HEK293 (cell line): ENCODE measurements around the gene IGSF11.

Experiments used
- CTCF ChIA-PET: fragments of 350-600 bp; formaldehyde crosslinking; extraction: SDS; loops from one replicate; lab custom pipeline; 2021; ENCODE audit warnings: antibody characterized with exemption; lab: Yijun Ruan, JAX
- POLR2A ChIA-PET: fragments of 300-600 bp; formaldehyde crosslinking; extraction: SDS; loops from one replicate; lab custom pipeline; 2020; ENCODE audit warnings: antibody characterized with exemption, inconsistent platforms; lab: Yijun Ruan, JAX
- H3K27ac ChIP-seq: fragments of 200-500 bp; sonication (Bioruptor generic); 2 replicates; pipeline ENCODE4 v1.5.1; 2014; ENCODE audit warnings: low read depth, low read length, control low read depth, inconsistent platforms; ENCODE audit errors: extremely low read depth
- H3K36me3 ChIP-seq, 2 experiments: fragments of 200-500 bp in 1 of 2; sonication (Bioruptor generic) in 1 of 2; 1 replicate in 1 of 2; 2 replicates in 1 of 2; pipeline ENCODE4 v1.5.1; 2014 to 2017; ENCODE audit warnings: inconsistent platforms in 2 of 2, low read length in 2 of 2; ENCODE audit not compliant: control insufficient read depth in 2 of 2, insufficient read depth in 1 of 2
- H3K4me1 ChIP-seq: fragments of 200-500 bp; sonication (Bioruptor generic); 2 replicates; pipeline ENCODE4 v1.5.1; 2014; ENCODE audit warnings: mild to moderate bottlenecking, low read length, inconsistent platforms; ENCODE audit not compliant: control insufficient read depth, insufficient read depth
- H3K4me3 ChIP-seq: 2 replicates; pipeline ENCODE4 v1.5.1; 2011; ENCODE audit warnings: low read depth, mild to moderate bottlenecking, control low read depth, low read length, moderate library complexity
- H3K9me3 ChIP-seq: fragments of 200-500 bp; sonication (Bioruptor generic); 2 replicates; pipeline ENCODE4 v1.5.1; 2014; ENCODE audit warnings: low read depth, low read length, inconsistent platforms; ENCODE audit not compliant: control insufficient read depth, insufficient read depth
- GLI4 ChIP-seq: fragments of 450-650 bp; formaldehyde crosslinking; IDR thresholded peaks from 2 replicates; pipeline ENCODE4 v1.5.1; 2016; ENCODE audit warnings: missing biosample characterization, missing genetic modification characterization
- HOXD13 ChIP-seq: sonication (generic); formaldehyde crosslinking; IDR thresholded peaks from 2 replicates; pipeline ENCODE4 v1.8.0; 2022; ENCODE audit warnings: missing genetic modification reagents, borderline replicate concordance
- IKZF3 ChIP-seq: fragments of 450-650 bp; IDR thresholded peaks from 2 replicates; pipeline ENCODE4 v1.5.0; 2018; ENCODE audit warnings: missing biosample characterization, mild to moderate bottlenecking, missing genetic modification characterization, moderate library complexity
- PRDM10 ChIP-seq: fragments of 450-650 bp; formaldehyde crosslinking; IDR thresholded peaks from 2 replicates; pipeline ENCODE4 v1.5.1; 2016; ENCODE audit warnings: missing biosample characterization, missing genetic modification characterization
- SCRT2 ChIP-seq: fragments of 450-650 bp; formaldehyde crosslinking; IDR thresholded peaks from 2 replicates; pipeline ENCODE4 v1.5.1; 2016; ENCODE audit warnings: missing biosample characterization, missing genetic modification characterization
- SETDB1 ChIP-seq: IDR thresholded peaks from one replicate; pipeline ENCODE4 v1.6.1; 2017; ENCODE audit warnings: mild to moderate bottlenecking, low read length, moderate library complexity, mixed read lengths; ENCODE audit not compliant: insufficient read length
- SP3 ChIP-seq: fragments of 450-650 bp; formaldehyde crosslinking; IDR thresholded peaks from 2 replicates; pipeline ENCODE4 v1.5.1; 2016; ENCODE audit warnings: missing biosample characterization, missing genetic modification characterization
- ZBTB1 ChIP-seq: fragments of 450-650 bp; formaldehyde crosslinking; IDR thresholded peaks from 2 replicates; pipeline ENCODE4 v1.5.1; 2016; ENCODE audit warnings: missing biosample characterization, missing genetic modification characterization
- ZBTB20 ChIP-seq: fragments of 450-650 bp; formaldehyde crosslinking; IDR thresholded peaks from 2 replicates; pipeline ENCODE4 v1.5.1; 2016; ENCODE audit warnings: missing biosample characterization, missing genetic modification characterization
- ZNF223 ChIP-seq: fragments of 450-650 bp; formaldehyde crosslinking; IDR thresholded peaks from 2 replicates; pipeline ENCODE4 v1.5.1; 2016; ENCODE audit warnings: missing biosample characterization, missing genetic modification characterization
- ZNF324 ChIP-seq: fragments of 450-650 bp; formaldehyde crosslinking; IDR thresholded peaks from 2 replicates; pipeline ENCODE4 v1.5.1; 2016; ENCODE audit warnings: missing biosample characterization, missing genetic modification characterization
- ZNF426 ChIP-seq: fragments of 450-650 bp; formaldehyde crosslinking; IDR thresholded peaks from 2 replicates; pipeline ENCODE4 v1.5.1; 2017; ENCODE audit warnings: missing biosample characterization, missing genetic modification characterization, mild to moderate bottlenecking, inconsistent platforms, moderate library complexity
- ZNF449 ChIP-seq: fragments of 450-650 bp; formaldehyde crosslinking; IDR thresholded peaks from 2 replicates; pipeline ENCODE4 v1.5.1; 2017; ENCODE audit warnings: missing biosample characterization, mild to moderate bottlenecking, missing genetic modification characterization, moderate library complexity
- ZNF48 ChIP-seq: fragments of 450-650 bp; formaldehyde crosslinking; IDR thresholded peaks from 2 replicates; pipeline ENCODE4 v1.5.1; 2016; ENCODE audit warnings: missing biosample characterization, missing genetic modification characterization
- ZNF488 ChIP-seq: fragments of 450-650 bp; formaldehyde crosslinking; IDR thresholded peaks from 2 replicates; pipeline ENCODE4 v1.5.1; 2016; ENCODE audit warnings: missing biosample characterization, missing genetic modification characterization
- ZNF521 ChIP-seq: fragments of 450-650 bp; formaldehyde crosslinking; IDR thresholded peaks from 2 replicates; pipeline ENCODE4 v1.5.1; 2017; ENCODE audit warnings: missing biosample characterization, mild to moderate bottlenecking, missing genetic modification characterization
- ZNF530 ChIP-seq: fragments of 450-650 bp; formaldehyde crosslinking; IDR thresholded peaks from 2 replicates; pipeline ENCODE4 v1.5.1; 2016; ENCODE audit warnings: low read depth, missing biosample characterization, missing genetic modification characterization
- ZNF555 ChIP-seq: fragments of 450-650 bp; formaldehyde crosslinking; conservative IDR thresholded peaks from 2 replicates; pipeline ENCODE4 v1.5.1; 2017; ENCODE audit warnings: missing biosample characterization, mild to moderate bottlenecking, missing genetic modification characterization, inconsistent platforms
- ZNF571 ChIP-seq: fragments of 450-650 bp; formaldehyde crosslinking; IDR thresholded peaks from 2 replicates; pipeline ENCODE4 v1.5.0; 2017; ENCODE audit warnings: missing biosample characterization, missing genetic modification characterization
- ZNF580 ChIP-seq: fragments of 450-650 bp; formaldehyde crosslinking; IDR thresholded peaks from 2 replicates; pipeline ENCODE4 v1.5.1; 2016; ENCODE audit warnings: missing biosample characterization, missing genetic modification characterization
- ZNF623 ChIP-seq: fragments of 450-650 bp; formaldehyde crosslinking; IDR thresholded peaks from 2 replicates; pipeline ENCODE4 v1.5.1; 2016; ENCODE audit warnings: missing biosample characterization, missing genetic modification characterization
- ZNF692 ChIP-seq: fragments of 450-650 bp; formaldehyde crosslinking; IDR thresholded peaks from 2 replicates; pipeline ENCODE4 v1.5.1; 2016; ENCODE audit warnings: missing biosample characterization, missing genetic modification characterization
- ZNF785 ChIP-seq: fragments of 450-650 bp; formaldehyde crosslinking; IDR thresholded peaks from 2 replicates; pipeline ENCODE4 v1.5.1; 2016; ENCODE audit warnings: missing biosample characterization, missing genetic modification characterization
- ZNF791 ChIP-seq: fragments of 450-650 bp; formaldehyde crosslinking; IDR thresholded peaks from 2 replicates; pipeline ENCODE4 v1.5.1; 2016; ENCODE audit warnings: missing biosample characterization, missing genetic modification characterization
- ZSCAN4 ChIP-seq: fragments of 450-650 bp; formaldehyde crosslinking; IDR thresholded peaks from 2 replicates; pipeline ENCODE4 v1.5.1; 2017; ENCODE audit warnings: missing biosample characterization, missing genetic modification characterization

The IGSF11 gene

GRCh38 chr3:118973050-118973449 lies 61.6 kb downstream of the IGSF11 start:
- no peaks in the 10 kb centered on the region for H3K4me1 ChIP-seq
- H3K27ac ChIP-seq = no peak overlapping the region
- H3K4me3 ChIP-seq = no peak overlapping the region
- POLR2A ChIA-PET = interaction anchor here (1.0 kb wide), 1 partner anchor 62 kb away, joined by 4 read pairs; the partner anchor contains the start of gene IGSF11
- CTCF ChIA-PET = interaction anchor here (1.2 kb wide), 1 partner anchor 12 kb away, joined by 3 read pairs; no protein-coding TSS in a partner anchor
- no peaks in the 10 kb centered on the region for H3K36me3 ChIP-seq
- no peaks in the 10 kb centered on the region for H3K9me3 ChIP-seq
- TF ChIP-seq ZNF571 (tag by site-specific recombination) (no peak), SETDB1 (no peak)

GRCh38 chr3:118970819-118971218 lies 63.8 kb downstream of the IGSF11 start:
- H3K9me3 ChIP-seq = no peaks in the 10 kb centered on the region
- no peak overlapping the region for H3K27ac ChIP-seq
- CTCF ChIA-PET = interaction anchor here (0.5 to 0.7 kb wide), 2 partner anchors 13 to 86 kb away, joined by 3 read pairs; no protein-coding TSS in a partner anchor
- POLR2A ChIA-PET = no interaction called here
- TF ChIP-seq HOXD13 (CRISPR knock-in tag) (no peak), ZNF785 (no peak), IKZF3 (no peak), ZNF48 (no peak), ZSCAN4 (tag by site-specific recombination) (no peak), ZNF426 (no peak), ZNF488 (tag by site-specific recombination) (no peak), SP3 (no peak), ZNF449 (tag by site-specific recombination) (no peak), ZBTB20 (tag by site-specific recombination) (no peak), ZNF521 (tag by site-specific recombination) (no peak), ZNF324 (no peak), ZNF791 (tag by site-specific recombination) (no peak), ZBTB1 (tag by site-specific recombination) (no peak), ZNF223 (no peak), ZNF530 (tag by site-specific recombination) (no peak)
- H3K4me1 ChIP-seq = no peaks in the 10 kb centered on the region
- H3K4me3 ChIP-seq = no peak overlapping the region
- H3K36me3 ChIP-seq = no peaks in the 10 kb centered on the region

- CTCF ChIA-PET = interaction anchor here (0.8 kb wide), 1 partner anchor 797 kb away, joined by 3 read pairs; no protein-coding TSS in a partner anchor
- POLR2A ChIA-PET = no interaction called here
- TF ChIP-seq ZNF555 (tag by site-specific recombination) = no peak
- TF ChIP-seq ZNF48 = no peak
- TF ChIP-seq ZNF623 (tag by site-specific recombination) = no peak
- TF ChIP-seq ZNF692 (tag by site-specific recombination) = no peak
- TF ChIP-seq SCRT2 (tag by site-specific recombination) = no peak
- no peak for TF ChIP-seq ZNF580 (tag by site-specific recombination)
- no peak for TF ChIP-seq PRDM10
- no peak for TF ChIP-seq GLI4 (tag by site-specific recombination)
Observed at GRCh38 chr3:118968640-118969039, 66.0 kb downstream of the IGSF11 start.

More at GRCh38 chr3:118968640-118969039, 66.0 kb downstream of the IGSF11 start:
- Histone ChIP-seq H3K36me3 (no peaks in the 10 kb centered on the region), H3K9me3 (no peaks in the 10 kb centered on the region), H3K27ac (no peak overlapping the region), H3K4me1 (no peaks in the 10 kb centered on the region), H3K4me3 (no peak overlapping the region)
